ENCODE data around the gene HLA-DOA.

DNA sequence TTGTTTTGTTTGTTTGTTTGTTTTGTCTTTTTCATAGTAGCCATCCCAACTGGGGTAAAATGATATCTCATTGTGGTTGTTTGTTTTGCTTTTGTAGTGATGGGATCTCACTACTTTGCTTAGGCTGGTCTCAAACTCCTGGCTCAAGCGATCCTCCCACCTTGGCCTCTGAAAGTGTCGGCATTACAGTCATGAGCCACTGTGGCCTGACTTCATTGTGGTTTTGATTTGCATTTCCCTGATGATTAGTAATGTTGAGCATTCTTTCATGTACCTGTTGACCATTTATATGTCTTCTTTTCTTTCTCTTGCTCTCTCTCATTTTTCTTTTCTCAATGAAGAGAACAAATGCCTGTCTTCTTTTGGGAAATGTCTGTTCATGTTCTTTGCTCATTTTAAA, 30.8 kb upstream of the HLA-DOA start:
- TF ChIP-seq, protein P1, sequence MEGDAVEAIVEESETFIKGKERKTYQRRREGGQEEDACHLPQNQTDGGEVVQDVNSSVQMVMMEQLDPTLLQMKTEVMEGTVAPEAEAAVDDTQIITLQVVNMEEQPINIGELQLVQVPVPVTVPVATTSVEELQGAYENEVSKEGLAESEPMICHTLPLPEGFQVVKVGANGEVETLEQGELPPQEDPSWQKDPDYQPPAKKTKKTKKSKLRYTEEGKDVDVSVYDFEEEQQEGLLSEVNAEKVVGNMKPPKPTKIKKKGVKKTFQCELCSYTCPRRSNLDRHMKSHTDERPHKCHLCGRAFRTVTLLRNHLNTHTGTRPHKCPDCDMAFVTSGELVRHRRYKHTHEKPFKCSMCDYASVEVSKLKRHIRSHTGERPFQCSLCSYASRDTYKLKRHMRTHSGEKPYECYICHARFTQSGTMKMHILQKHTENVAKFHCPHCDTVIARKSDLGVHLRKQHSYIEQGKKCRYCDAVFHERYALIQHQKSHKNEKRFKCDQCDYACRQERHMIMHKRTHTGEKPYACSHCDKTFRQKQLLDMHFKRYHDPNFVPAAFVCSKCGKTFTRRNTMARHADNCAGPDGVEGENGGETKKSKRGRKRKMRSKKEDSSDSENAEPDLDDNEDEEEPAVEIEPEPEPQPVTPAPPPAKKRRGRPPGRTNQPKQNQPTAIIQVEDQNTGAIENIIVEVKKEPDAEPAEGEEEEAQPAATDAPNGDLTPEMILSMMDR (IDR thresholded peaks at IDR 0.05) = no peak
- TF ChIP-seq POLR2A (IDR thresholded peaks at IDR 0.05) = no peak

Measured in thyroid gland (tissue), 4 donors.